Panc1 (cell line): ENCODE measurements around the gene ATXN3L. TPM values are rescaled to one million over a fixed set of nuclear protein-coding genes. Genes with fewer than 3 reads are reported as not detected.

Experiments used
- ATAC-seq: fragments of 200-7000 bp; cut with Tn5 transposase; 2 replicates; pipeline ENCODE4 v1.9.1; 2020; ENCODE audit warnings: mild to moderate bottlenecking, moderate library complexity
- BruUV-seq: library from RNA; stranded (reverse); fragments of 400-500 nt; replicated peaks from 2 replicates; lab custom pipeline; 2021; lab: Mats Ljungman, UMichigan
- CTCF ChIA-PET: fragments of 300-600 bp; sonication (Branson Sonifier 250); formaldehyde crosslinking; loops from one replicate; lab custom pipeline; 2022; ENCODE audit warnings: antibody characterized with exemption; lab: Charles Lee
- POLR2A ChIA-PET: fragments of 300-600 bp; sonication (Branson Sonifier 250); formaldehyde crosslinking; loops from one replicate; lab custom pipeline; 2022; ENCODE audit warnings: antibody characterized with exemption; lab: Charles Lee
- DNase-seq: peaks from one replicate; pipeline ENCODE4 v3.0.0-alpha.2; 2010; ENCODE audit warnings: low read depth, low spot score
- H3K27ac ChIP-seq: 2 replicates; pipeline ENCODE4 v1.5.1; 2011; ENCODE audit warnings: mild to moderate bottlenecking, low read length, inconsistent platforms
- H3K27me3 ChIP-seq: fragments of 200-500 bp; sonication (Bioruptor generic); 2 replicates; pipeline ENCODE4 v1.6.0; 2014; ENCODE audit warnings: low read length, inconsistent platforms; ENCODE audit not compliant: control insufficient read depth, insufficient read depth
- H3K36me3 ChIP-seq: fragments of 200-500 bp; sonication (Bioruptor generic); 2 replicates; pipeline ENCODE4 v1.5.1; 2014; ENCODE audit warnings: inconsistent platforms, mild to moderate bottlenecking, low read length, moderate library complexity; ENCODE audit not compliant: control insufficient read depth, insufficient read depth
- H3K4me1 ChIP-seq: 2 replicates; pipeline ENCODE4 v1.5.1; 2011; ENCODE audit warnings: inconsistent platforms, mild to moderate bottlenecking, low read length, moderate library complexity; ENCODE audit not compliant: control insufficient read depth, insufficient read depth
- H3K4me3 ChIP-seq, 2 experiments: 2 replicates each; pipeline ENCODE4 v1.5.1; 2011 to 2012; ENCODE audit warnings: low read depth in 2 of 2, low read length in 2 of 2, mild to moderate bottlenecking in 2 of 2, inconsistent platforms in 1 of 2, moderate library complexity in 1 of 2
- H3K9me3 ChIP-seq: fragments of 200-500 bp; sonication (Bioruptor generic); 2 replicates; pipeline ENCODE4 v1.5.1; 2014; ENCODE audit warnings: low read depth, mild to moderate bottlenecking, inconsistent platforms, low read length, moderate library complexity; ENCODE audit not compliant: control insufficient read depth, insufficient read depth
- POLR2AphosphoS5 ChIP-seq: IDR thresholded peaks from 2 replicates; pipeline ENCODE4 v1.6.1; 2012; ENCODE audit warnings: mild to moderate bottlenecking, low read depth, low read length, moderate library complexity
- REST ChIP-seq, 2 experiments: IDR thresholded peaks; 2 replicates each; pipeline ENCODE4 v1.6.1; 2011 to 2012; ENCODE audit warnings: low read depth in 2 of 2, control low read depth in 1 of 2, low read length in 1 of 2, mild to moderate bottlenecking in 1 of 2, moderate library complexity in 1 of 2; ENCODE audit not compliant: insufficient read depth in 1 of 2
- SIN3A ChIP-seq: IDR thresholded peaks from 2 replicates; pipeline ENCODE4 v1.6.1; 2012; ENCODE audit warnings: low read depth, mild to moderate bottlenecking, low read length, moderate library complexity, borderline replicate concordance; ENCODE audit not compliant: insufficient read depth
- TCF7L2 ChIP-seq: IDR thresholded peaks from 2 replicates; pipeline ENCODE4 v1.6.1; 2011; ENCODE audit warnings: mild to moderate bottlenecking, low read depth, low read length, inconsistent platforms
- in situ Hi-C: cut with HindIII; loops from 2 replicates; pipeline ENCODE4 v1.10.0; 2016; ENCODE audit warnings: low sequenced_read_pairs, low pct_unique_long_range_greater_than_20kb
- intact Hi-C: fragments of 100-400 bp; cut with micrococcal nuclease; formaldehyde crosslinking; loops from one replicate; pipeline ENCODE4 v1.10.0; 2022; ENCODE audit not compliant: unreplicated experiment
- total RNA-seq: library from RNA; stranded (reverse); gene quantifications from one replicate; pipeline ENCODE4 v1.2.1, GENCODE V29; 2021; ENCODE audit not compliant: unreplicated experiment
- TF ChIP-seq, protein P1 (sequence below): fragments of 450-650 bp; IDR thresholded peaks from 2 replicates; pipeline ENCODE4 v1.5.1; 2017; ENCODE audit warnings: mild to moderate bottlenecking

Gene ATXN3L
- total RNA-seq, 1 experiment from 2014 or later, result not detected

DNA sequence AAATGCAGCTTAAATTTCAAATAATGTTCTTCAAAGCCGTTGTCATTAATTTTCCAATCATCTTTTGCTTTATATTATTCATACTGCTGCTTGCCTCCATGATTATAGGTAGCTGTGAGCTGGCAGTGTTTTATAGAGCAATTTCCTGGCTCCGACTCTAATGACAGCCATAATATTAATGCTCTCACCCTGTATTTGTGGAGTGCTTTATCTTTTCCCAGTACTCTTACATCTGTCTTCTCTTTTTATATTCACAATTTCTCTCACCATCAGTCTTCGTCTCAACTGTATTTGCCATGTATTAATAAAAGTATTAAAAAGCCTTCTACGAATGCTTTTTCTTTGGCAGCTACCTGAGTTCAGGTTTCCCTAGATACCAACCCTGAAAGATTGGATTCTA lies 21.0 kb downstream of the ATXN3L start:
- ChIA-PET POLR2A (no interaction called here), CTCF (no interaction called here)
- no peaks in the 10 kb centered on the region; the same call in 1 of the 2 replicates for H3K4me1 ChIP-seq
- H3K27ac ChIP-seq, result peak overlapping the region; percentile 65; the same call in 1 of the 2 replicates
- TF ChIP-seq, protein P1, sequence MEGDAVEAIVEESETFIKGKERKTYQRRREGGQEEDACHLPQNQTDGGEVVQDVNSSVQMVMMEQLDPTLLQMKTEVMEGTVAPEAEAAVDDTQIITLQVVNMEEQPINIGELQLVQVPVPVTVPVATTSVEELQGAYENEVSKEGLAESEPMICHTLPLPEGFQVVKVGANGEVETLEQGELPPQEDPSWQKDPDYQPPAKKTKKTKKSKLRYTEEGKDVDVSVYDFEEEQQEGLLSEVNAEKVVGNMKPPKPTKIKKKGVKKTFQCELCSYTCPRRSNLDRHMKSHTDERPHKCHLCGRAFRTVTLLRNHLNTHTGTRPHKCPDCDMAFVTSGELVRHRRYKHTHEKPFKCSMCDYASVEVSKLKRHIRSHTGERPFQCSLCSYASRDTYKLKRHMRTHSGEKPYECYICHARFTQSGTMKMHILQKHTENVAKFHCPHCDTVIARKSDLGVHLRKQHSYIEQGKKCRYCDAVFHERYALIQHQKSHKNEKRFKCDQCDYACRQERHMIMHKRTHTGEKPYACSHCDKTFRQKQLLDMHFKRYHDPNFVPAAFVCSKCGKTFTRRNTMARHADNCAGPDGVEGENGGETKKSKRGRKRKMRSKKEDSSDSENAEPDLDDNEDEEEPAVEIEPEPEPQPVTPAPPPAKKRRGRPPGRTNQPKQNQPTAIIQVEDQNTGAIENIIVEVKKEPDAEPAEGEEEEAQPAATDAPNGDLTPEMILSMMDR, result no peak
- TF ChIP-seq TCF7L2 (no peak), REST (IDR thresholded peaks at IDR 0.05; ENCODE audit: insufficient read depth in 1 of 2, low read depth in 2 of 2, low read length in 1 of 2) (no peak), SIN3A (no peak), POLR2AphosphoS5 (no peak)
- ATAC-seq (no peak), DNase-seq (no peak)
- H3K4me3 ChIP-seq, result no peak overlapping the region; a peak in 1 of 4 replicates
- no peaks in the 10 kb centered on the region for H3K36me3 ChIP-seq
- in situ Hi-C loops (no loop called here), intact Hi-C loops (no loop called here)
- no peaks in the 10 kb centered on the region for H3K9me3 ChIP-seq
- BruUV-seq, result no TSS peak
- no peaks in the 10 kb centered on the region for H3K27me3 ChIP-seq

- Histone ChIP-seq H3K4me3 (no peak overlapping the region), H3K4me1 (no peaks in the 10 kb centered on the region; the same call in 1 of the 2 replicates), H3K27me3 (no peaks in the 10 kb centered on the region), H3K9me3 (no peaks in the 10 kb centered on the region), H3K27ac (peak overlapping the region; percentile 35; the same call in 1 of the 2 replicates), H3K36me3 (no peaks in the 10 kb centered on the region)
- CTCF ChIA-PET, result no interaction called here
- intact Hi-C loops (no loop called here), in situ Hi-C loops (no loop called here)
- ATAC-seq (no peak), DNase-seq (no peak)
- POLR2A ChIA-PET, result no interaction called here
- BruUV-seq, result no TSS peak
- TF ChIP-seq POLR2AphosphoS5, result no peak
- TF ChIP-seq, protein P1, result no peak
- TF ChIP-seq SIN3A, result no peak
- no peak for TF ChIP-seq REST (IDR thresholded peaks at IDR 0.05; ENCODE audit: insufficient read depth in 1 of 2, low read depth in 2 of 2, low read length in 1 of 2)
- TF ChIP-seq TCF7L2, result no peak
These were observed 24.0 kb downstream of the ATXN3L start for GRCh38 chrX:13295841-13296240.
